ENCODE data around the gene SCUBE3.

DNA sequence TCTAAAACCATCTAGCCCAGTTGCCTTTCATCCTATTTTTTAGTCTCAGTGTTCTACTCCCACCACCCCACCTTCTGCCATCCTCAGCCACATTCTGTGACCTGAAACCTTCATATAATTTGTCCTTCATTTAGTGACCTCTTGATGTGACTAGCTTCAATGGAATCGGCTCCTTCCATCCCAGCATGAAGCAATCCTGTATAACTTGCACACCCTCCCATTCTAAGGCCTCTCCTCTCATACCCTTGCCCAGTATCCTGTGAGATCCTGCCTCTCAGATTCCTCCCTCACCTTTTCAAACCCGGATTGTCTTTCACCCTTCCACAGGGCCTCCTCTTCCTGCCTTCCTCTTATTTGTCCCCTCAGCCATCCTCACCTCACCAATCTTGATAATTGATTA lies 48.8 kb downstream of the SCUBE3 start:
- TF ChIP-seq, protein P1, sequence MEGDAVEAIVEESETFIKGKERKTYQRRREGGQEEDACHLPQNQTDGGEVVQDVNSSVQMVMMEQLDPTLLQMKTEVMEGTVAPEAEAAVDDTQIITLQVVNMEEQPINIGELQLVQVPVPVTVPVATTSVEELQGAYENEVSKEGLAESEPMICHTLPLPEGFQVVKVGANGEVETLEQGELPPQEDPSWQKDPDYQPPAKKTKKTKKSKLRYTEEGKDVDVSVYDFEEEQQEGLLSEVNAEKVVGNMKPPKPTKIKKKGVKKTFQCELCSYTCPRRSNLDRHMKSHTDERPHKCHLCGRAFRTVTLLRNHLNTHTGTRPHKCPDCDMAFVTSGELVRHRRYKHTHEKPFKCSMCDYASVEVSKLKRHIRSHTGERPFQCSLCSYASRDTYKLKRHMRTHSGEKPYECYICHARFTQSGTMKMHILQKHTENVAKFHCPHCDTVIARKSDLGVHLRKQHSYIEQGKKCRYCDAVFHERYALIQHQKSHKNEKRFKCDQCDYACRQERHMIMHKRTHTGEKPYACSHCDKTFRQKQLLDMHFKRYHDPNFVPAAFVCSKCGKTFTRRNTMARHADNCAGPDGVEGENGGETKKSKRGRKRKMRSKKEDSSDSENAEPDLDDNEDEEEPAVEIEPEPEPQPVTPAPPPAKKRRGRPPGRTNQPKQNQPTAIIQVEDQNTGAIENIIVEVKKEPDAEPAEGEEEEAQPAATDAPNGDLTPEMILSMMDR (IDR thresholded peaks at IDR 0.05) = no peak
- TF ChIP-seq POLR2AphosphoS5 (IDR thresholded peaks at IDR 0.05; ENCODE audit: insufficient read depth in 1 of 2, low read depth in 1 of 2) = no peak
